ENCODE data around the gene FRMD4A.

GRCh38 chr10:13816195-13816925 lies 514.4 kb downstream of the FRMD4A start:
- TF ChIP-seq YY1 (IDR thresholded peaks at IDR 0.05; ENCODE audit: low read depth) (no peak), EP300 (IDR thresholded peaks at IDR 0.05; ENCODE audit: borderline replicate concordance) (no peak), TAF1 (IDR thresholded peaks at IDR 0.05; ENCODE audit: low read depth) (no peak), USF1 (IDR thresholded peaks at IDR 0.05) (no peak), FOXM1 (IDR thresholded peaks at IDR 0.05; ENCODE audit: borderline replicate concordance, low read depth) (no peak), MAX (IDR thresholded peaks at IDR 0.05) (no peak), CREB1 (IDR thresholded peaks at IDR 0.05; ENCODE audit: low read depth) (no peak), RAD21 (IDR thresholded peaks at IDR 0.05; ENCODE audit: low read depth) (no peak), CEBPB (IDR thresholded peaks at IDR 0.05) (no peak), EGR1 (IDR thresholded peaks at IDR 0.05) (no peak), TEAD4 (IDR thresholded peaks at IDR 0.05) (no peak), TCF12 (IDR thresholded peaks at IDR 0.05; ENCODE audit: low read depth) (no peak)
- TF ChIP-seq, protein P1, sequence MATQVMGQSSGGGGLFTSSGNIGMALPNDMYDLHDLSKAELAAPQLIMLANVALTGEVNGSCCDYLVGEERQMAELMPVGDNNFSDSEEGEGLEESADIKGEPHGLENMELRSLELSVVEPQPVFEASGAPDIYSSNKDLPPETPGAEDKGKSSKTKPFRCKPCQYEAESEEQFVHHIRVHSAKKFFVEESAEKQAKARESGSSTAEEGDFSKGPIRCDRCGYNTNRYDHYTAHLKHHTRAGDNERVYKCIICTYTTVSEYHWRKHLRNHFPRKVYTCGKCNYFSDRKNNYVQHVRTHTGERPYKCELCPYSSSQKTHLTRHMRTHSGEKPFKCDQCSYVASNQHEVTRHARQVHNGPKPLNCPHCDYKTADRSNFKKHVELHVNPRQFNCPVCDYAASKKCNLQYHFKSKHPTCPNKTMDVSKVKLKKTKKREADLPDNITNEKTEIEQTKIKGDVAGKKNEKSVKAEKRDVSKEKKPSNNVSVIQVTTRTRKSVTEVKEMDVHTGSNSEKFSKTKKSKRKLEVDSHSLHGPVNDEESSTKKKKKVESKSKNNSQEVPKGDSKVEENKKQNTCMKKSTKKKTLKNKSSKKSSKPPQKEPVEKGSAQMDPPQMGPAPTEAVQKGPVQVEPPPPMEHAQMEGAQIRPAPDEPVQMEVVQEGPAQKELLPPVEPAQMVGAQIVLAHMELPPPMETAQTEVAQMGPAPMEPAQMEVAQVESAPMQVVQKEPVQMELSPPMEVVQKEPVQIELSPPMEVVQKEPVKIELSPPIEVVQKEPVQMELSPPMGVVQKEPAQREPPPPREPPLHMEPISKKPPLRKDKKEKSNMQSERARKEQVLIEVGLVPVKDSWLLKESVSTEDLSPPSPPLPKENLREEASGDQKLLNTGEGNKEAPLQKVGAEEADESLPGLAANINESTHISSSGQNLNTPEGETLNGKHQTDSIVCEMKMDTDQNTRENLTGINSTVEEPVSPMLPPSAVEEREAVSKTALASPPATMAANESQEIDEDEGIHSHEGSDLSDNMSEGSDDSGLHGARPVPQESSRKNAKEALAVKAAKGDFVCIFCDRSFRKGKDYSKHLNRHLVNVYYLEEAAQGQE (IDR thresholded peaks at IDR 0.05; ENCODE audit: low read depth) = no peak

All from Ishikawa (cell line).